ENCODE measurements around the gene CYB561D2.

GRCh38 chr3:50333744-50334328 lies 16.8 kb upstream of the CYB561D2 start:
- no peak for TF ChIP-seq CTCF (IDR thresholded peaks at IDR 0.05)
- TF ChIP-seq EP300 (IDR thresholded peaks at IDR 0.05), result no peak
- TF ChIP-seq POLR2A (IDR thresholded peaks at IDR 0.05), result no peak
